GM23248 (cell line): ENCODE measurements around the gene DVL3.

ENCODE experiments used
- EZH2 ChIP-seq: fragments of 200-600 bp; sonication (generic); IDR thresholded peaks from 2 replicates; pipeline ENCODE4 v1.6.1; 2018; ENCODE audit warnings: antibody characterized with exemption, mild to moderate bottlenecking; ENCODE audit not compliant: insufficient read depth, poor library complexity, severe bottlenecking
- EZH2phosphoT487 ChIP-seq: fragments of 200-600 bp; sonication (generic); IDR thresholded peaks from 2 replicates; pipeline ENCODE4 v1.6.1; 2018; ENCODE audit warnings: antibody characterized with exemption, moderate library complexity, mild to moderate bottlenecking, low read depth; ENCODE audit not compliant: insufficient read depth

DNA sequence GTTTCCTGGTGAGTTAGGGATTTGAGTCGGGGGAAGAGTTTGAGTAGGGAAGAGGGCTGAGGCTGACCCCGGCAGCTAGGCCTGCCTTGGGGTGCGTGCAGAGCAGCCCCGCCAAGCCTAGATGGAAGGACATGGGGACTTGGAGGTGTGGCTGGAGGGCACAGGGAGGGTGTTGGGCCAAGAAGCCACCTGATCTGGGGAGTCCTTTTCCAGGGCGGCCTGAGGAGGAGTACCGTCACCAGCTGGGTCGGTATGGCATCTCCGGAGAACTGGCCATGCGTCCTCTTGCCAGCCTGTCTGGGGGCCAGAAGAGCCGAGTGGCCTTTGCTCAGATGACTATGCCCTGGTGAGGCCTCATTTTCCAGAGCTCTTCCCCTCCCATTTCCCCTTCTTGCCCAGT is 37.7 kb downstream of the DVL3 start:
- TF ChIP-seq EZH2 (no peak), EZH2phosphoT487 (no peak)
